Panc1 (cell line): ENCODE measurements around the gene TMEM107. TPM values are rescaled to one million over a fixed set of nuclear protein-coding genes. Genes with fewer than 3 reads are reported as not detected.

Source experiments
- ATAC-seq: fragments of 200-7000 bp; cut with Tn5 transposase; 2 replicates; pipeline ENCODE4 v1.9.1; 2020; ENCODE audit warnings: mild to moderate bottlenecking, moderate library complexity
- BruUV-seq: library from RNA; stranded (reverse); fragments of 400-500 nt; replicated peaks from 2 replicates; lab custom pipeline; 2021; lab: Mats Ljungman, UMichigan
- CTCF ChIA-PET: fragments of 300-600 bp; sonication (Branson Sonifier 250); formaldehyde crosslinking; loops from one replicate; lab custom pipeline; 2022; ENCODE audit warnings: antibody characterized with exemption; lab: Charles Lee
- POLR2A ChIA-PET: fragments of 300-600 bp; sonication (Branson Sonifier 250); formaldehyde crosslinking; loops from one replicate; lab custom pipeline; 2022; ENCODE audit warnings: antibody characterized with exemption; lab: Charles Lee
- DNase-seq: peaks from one replicate; pipeline ENCODE4 v3.0.0-alpha.2; 2010; ENCODE audit warnings: low read depth, low spot score
- H3K27ac ChIP-seq: 2 replicates; pipeline ENCODE4 v1.5.1; 2011; ENCODE audit warnings: mild to moderate bottlenecking, low read length, inconsistent platforms
- H3K27me3 ChIP-seq: fragments of 200-500 bp; sonication (Bioruptor generic); 2 replicates; pipeline ENCODE4 v1.6.0; 2014; ENCODE audit warnings: low read length, inconsistent platforms; ENCODE audit not compliant: control insufficient read depth, insufficient read depth
- H3K36me3 ChIP-seq: fragments of 200-500 bp; sonication (Bioruptor generic); 2 replicates; pipeline ENCODE4 v1.5.1; 2014; ENCODE audit warnings: inconsistent platforms, mild to moderate bottlenecking, low read length, moderate library complexity; ENCODE audit not compliant: control insufficient read depth, insufficient read depth
- H3K4me1 ChIP-seq: 2 replicates; pipeline ENCODE4 v1.5.1; 2011; ENCODE audit warnings: inconsistent platforms, mild to moderate bottlenecking, low read length, moderate library complexity; ENCODE audit not compliant: control insufficient read depth, insufficient read depth
- H3K4me3 ChIP-seq, 2 experiments: 2 replicates each; pipeline ENCODE4 v1.5.1; 2011 to 2012; ENCODE audit warnings: low read depth in 2 of 2, low read length in 2 of 2, mild to moderate bottlenecking in 2 of 2, inconsistent platforms in 1 of 2, moderate library complexity in 1 of 2
- H3K9me3 ChIP-seq: fragments of 200-500 bp; sonication (Bioruptor generic); 2 replicates; pipeline ENCODE4 v1.5.1; 2014; ENCODE audit warnings: low read depth, mild to moderate bottlenecking, inconsistent platforms, low read length, moderate library complexity; ENCODE audit not compliant: control insufficient read depth, insufficient read depth
- POLR2AphosphoS5 ChIP-seq: IDR thresholded peaks from 2 replicates; pipeline ENCODE4 v1.6.1; 2012; ENCODE audit warnings: mild to moderate bottlenecking, low read depth, low read length, moderate library complexity
- SIN3A ChIP-seq: IDR thresholded peaks from 2 replicates; pipeline ENCODE4 v1.6.1; 2012; ENCODE audit warnings: low read depth, mild to moderate bottlenecking, low read length, moderate library complexity, borderline replicate concordance; ENCODE audit not compliant: insufficient read depth
- TCF7L2 ChIP-seq: IDR thresholded peaks from 2 replicates; pipeline ENCODE4 v1.6.1; 2011; ENCODE audit warnings: mild to moderate bottlenecking, low read depth, low read length, inconsistent platforms
- in situ Hi-C: cut with HindIII; loops from 2 replicates; pipeline ENCODE4 v1.10.0; 2016; ENCODE audit warnings: low sequenced_read_pairs, low pct_unique_long_range_greater_than_20kb
- intact Hi-C: fragments of 100-400 bp; cut with micrococcal nuclease; formaldehyde crosslinking; loops from one replicate; pipeline ENCODE4 v1.10.0; 2022; ENCODE audit not compliant: unreplicated experiment
- total RNA-seq: library from RNA; stranded (reverse); gene quantifications from one replicate; pipeline ENCODE4 v1.2.1, GENCODE V29; 2021; ENCODE audit not compliant: unreplicated experiment
- TF ChIP-seq, protein P1 (sequence below), 2 experiments: IDR thresholded peaks; 2 replicates each; pipeline ENCODE4 v1.6.1; 2011 to 2012; ENCODE audit warnings: low read depth in 2 of 2, control low read depth in 1 of 2, low read length in 1 of 2, mild to moderate bottlenecking in 1 of 2, moderate library complexity in 1 of 2; ENCODE audit not compliant: insufficient read depth in 1 of 2
- TF ChIP-seq, protein P2 (sequence below): fragments of 450-650 bp; IDR thresholded peaks from 2 replicates; pipeline ENCODE4 v1.5.1; 2017; ENCODE audit warnings: mild to moderate bottlenecking

Gene TMEM107
- total RNA-seq, 1 experiment from 2014 or later: 10.6 TPM

DNA sequence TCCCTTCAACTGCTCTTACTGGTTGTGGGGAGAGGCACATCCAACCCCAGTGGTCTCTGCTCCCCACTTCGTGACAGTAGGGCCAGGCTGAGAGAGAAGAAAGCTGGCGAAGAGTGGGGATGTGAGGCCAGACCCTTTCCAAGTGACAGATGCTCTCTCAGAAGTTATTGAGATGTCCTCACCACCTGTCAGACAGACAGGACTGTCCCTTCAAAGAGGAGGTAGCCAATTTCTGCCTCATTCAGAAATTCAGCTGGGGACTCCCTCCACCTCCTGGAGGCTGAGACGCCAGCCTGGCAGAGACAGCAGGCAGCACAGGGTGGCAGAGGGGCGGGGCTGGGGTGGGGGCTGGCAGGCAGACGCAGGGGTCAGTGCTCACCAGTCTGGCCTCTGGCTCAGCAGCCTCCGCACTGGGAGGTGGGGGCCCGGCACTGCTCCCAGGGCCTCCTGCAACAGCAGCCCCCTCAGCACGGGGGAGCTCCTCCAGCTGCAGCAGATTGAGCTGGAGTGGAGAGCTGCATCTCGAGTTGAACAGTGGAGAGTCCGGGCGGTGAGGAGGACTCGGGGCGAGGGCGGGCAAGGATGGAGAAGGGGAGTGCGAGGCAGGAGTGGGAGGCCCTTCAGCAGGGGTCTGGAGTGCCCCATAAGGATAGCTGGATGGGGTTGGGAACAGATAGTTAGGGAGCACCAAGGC lies 33.1 kb downstream of the TMEM107 start:
- BruUV-seq: no TSS peak
- CTCF ChIA-PET: no interaction called here

DNA sequence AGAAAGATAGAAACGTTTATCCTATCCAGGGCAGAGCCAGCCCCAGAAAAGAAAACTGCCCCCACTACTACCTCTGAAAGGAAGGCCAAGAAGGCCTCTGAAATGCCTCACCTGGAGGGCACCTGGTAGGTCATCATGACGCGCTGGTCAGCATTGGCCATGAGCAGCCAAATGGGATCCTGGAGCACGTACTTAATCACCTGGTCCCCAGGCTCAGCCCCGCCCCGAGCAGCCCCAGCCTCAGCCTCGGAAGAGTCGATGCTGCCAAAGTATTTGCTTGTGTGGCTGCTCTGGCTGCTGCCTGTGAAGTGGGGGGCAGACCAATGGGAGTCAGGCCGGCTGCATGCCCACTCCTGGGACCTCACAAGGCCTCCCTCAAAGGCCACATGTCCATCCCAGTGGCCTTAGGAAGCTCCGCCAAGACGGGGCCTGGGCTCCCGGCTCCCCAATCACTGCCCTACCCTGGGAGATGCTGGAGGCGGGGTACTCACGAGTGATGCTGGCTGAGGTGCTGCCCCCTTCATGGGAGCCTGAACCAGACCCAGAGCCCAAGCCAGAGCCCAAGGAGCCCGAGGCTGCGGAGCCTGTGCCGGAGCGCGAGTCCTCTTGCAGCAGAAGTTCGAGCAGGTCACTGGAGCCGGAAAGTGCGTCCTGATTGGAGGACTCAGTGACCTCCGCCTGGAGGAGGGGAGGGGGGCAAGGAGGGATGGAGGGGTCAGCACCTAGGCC lies 33.9 kb downstream of the TMEM107 start:
- intact Hi-C loops: no loop called here
- DNase-seq (no peak), ATAC-seq (no peak)
- no TSS peak for BruUV-seq
- Histone ChIP-seq H3K4me1 (no peaks in the 10 kb centered on the region), H3K36me3 (no peaks in the 10 kb centered on the region; the same call in 1 of the 2 replicates), H3K9me3 (no peaks in the 10 kb centered on the region), H3K27ac (no peak overlapping the region), H3K27me3 (no peaks in the 10 kb centered on the region), H3K4me3 (no peak overlapping the region)
- POLR2A ChIA-PET: no interaction called here
- TF ChIP-seq POLR2AphosphoS5 (no peak), SIN3A (no peak), TCF7L2 (no peak)
- TF ChIP-seq, protein P1, sequence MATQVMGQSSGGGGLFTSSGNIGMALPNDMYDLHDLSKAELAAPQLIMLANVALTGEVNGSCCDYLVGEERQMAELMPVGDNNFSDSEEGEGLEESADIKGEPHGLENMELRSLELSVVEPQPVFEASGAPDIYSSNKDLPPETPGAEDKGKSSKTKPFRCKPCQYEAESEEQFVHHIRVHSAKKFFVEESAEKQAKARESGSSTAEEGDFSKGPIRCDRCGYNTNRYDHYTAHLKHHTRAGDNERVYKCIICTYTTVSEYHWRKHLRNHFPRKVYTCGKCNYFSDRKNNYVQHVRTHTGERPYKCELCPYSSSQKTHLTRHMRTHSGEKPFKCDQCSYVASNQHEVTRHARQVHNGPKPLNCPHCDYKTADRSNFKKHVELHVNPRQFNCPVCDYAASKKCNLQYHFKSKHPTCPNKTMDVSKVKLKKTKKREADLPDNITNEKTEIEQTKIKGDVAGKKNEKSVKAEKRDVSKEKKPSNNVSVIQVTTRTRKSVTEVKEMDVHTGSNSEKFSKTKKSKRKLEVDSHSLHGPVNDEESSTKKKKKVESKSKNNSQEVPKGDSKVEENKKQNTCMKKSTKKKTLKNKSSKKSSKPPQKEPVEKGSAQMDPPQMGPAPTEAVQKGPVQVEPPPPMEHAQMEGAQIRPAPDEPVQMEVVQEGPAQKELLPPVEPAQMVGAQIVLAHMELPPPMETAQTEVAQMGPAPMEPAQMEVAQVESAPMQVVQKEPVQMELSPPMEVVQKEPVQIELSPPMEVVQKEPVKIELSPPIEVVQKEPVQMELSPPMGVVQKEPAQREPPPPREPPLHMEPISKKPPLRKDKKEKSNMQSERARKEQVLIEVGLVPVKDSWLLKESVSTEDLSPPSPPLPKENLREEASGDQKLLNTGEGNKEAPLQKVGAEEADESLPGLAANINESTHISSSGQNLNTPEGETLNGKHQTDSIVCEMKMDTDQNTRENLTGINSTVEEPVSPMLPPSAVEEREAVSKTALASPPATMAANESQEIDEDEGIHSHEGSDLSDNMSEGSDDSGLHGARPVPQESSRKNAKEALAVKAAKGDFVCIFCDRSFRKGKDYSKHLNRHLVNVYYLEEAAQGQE (IDR thresholded peaks at IDR 0.05; ENCODE audit: insufficient read depth in 1 of 2, low read depth in 2 of 2, low read length in 1 of 2): no peak
- TF ChIP-seq, protein P2, sequence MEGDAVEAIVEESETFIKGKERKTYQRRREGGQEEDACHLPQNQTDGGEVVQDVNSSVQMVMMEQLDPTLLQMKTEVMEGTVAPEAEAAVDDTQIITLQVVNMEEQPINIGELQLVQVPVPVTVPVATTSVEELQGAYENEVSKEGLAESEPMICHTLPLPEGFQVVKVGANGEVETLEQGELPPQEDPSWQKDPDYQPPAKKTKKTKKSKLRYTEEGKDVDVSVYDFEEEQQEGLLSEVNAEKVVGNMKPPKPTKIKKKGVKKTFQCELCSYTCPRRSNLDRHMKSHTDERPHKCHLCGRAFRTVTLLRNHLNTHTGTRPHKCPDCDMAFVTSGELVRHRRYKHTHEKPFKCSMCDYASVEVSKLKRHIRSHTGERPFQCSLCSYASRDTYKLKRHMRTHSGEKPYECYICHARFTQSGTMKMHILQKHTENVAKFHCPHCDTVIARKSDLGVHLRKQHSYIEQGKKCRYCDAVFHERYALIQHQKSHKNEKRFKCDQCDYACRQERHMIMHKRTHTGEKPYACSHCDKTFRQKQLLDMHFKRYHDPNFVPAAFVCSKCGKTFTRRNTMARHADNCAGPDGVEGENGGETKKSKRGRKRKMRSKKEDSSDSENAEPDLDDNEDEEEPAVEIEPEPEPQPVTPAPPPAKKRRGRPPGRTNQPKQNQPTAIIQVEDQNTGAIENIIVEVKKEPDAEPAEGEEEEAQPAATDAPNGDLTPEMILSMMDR: no peak
- in situ Hi-C loops: no loop called here
- CTCF ChIA-PET: no interaction called here

More for the DNA sequence above, 33.1 kb downstream of the TMEM107 start:
- no peak for ATAC-seq
- Histone ChIP-seq H3K4me3 (no peak overlapping the region), H3K27ac (no peak overlapping the region), H3K9me3 (no peaks in the 10 kb centered on the region), H3K4me1 (no peaks in the 10 kb centered on the region), H3K36me3 (no peaks in the 10 kb centered on the region; the same call in 1 of the 2 replicates), H3K27me3 (no peaks in the 10 kb centered on the region)
- no peak for DNase-seq
- in situ Hi-C loops: no loop called here
- TF ChIP-seq SIN3A (no peak), POLR2AphosphoS5 (no peak), TCF7L2 (no peak)
- TF ChIP-seq, protein P1 (IDR thresholded peaks at IDR 0.05; ENCODE audit: insufficient read depth in 1 of 2, low read depth in 2 of 2, low read length in 1 of 2): no peak
- TF ChIP-seq, protein P2: no peak
- POLR2A ChIA-PET: no interaction called here
- intact Hi-C loops: no loop called here
